Breast epithelium (tissue), 4 donors: ENCODE measurements around the gene BNC2. TPM values are rescaled to one million over a fixed set of nuclear protein-coding genes. Genes with fewer than 3 reads are reported as not detected.

Experiments
- DNase-seq, 2 donors: peaks; one replicate each; pipeline ENCODE4 v3.0.0-alpha.2; 2019; ENCODE audit warnings: low spot score in 2 of 2
- H3K27ac ChIP-seq, 2 donors: fragments of 200-600 bp; sonication (generic) in 1 of 2; one replicate each; pipeline ENCODE4 v1.5.1; 2016 to 2019; ENCODE audit warnings: mild to moderate bottlenecking in 1 of 2
- H3K27me3 ChIP-seq, 2 donors: fragments of 200-600 bp; sonication (generic) in 1 of 2; one replicate each; pipeline versions ENCODE4 v1.5.1 to v1.6.0; 2017 to 2019; ENCODE audit warnings: control low read depth in 1 of 2, mild to moderate bottlenecking in 1 of 2
- H3K36me3 ChIP-seq: fragments of 200-600 bp; one replicate; pipeline ENCODE4 v1.5.1; 2019
- H3K4me1 ChIP-seq, 2 donors: fragments of 200-600 bp; sonication (generic); one replicate each; pipeline ENCODE4 v1.5.1; 2016 to 2019; ENCODE audit warnings: control low read depth in 1 of 2
- H3K4me3 ChIP-seq, 3 donors: fragments of 200-600 bp; sonication (generic); 1 replicate in 2 of 3; 2 replicates in 1 of 3; pipeline ENCODE4 v1.5.1; 2016 to 2019; ENCODE audit warnings: mild to moderate bottlenecking in 3 of 3, moderate library complexity in 2 of 3
- H3K9me3 ChIP-seq, 2 donors: fragments of 200-600 bp; sonication (generic) in 1 of 2; one replicate each; pipeline ENCODE4 v1.5.1; 2016 to 2019; ENCODE audit warnings: control low read depth in 1 of 2
- CTCF ChIP-seq, 3 donors: fragments of 450-650 bp; IDR thresholded peaks; one replicate each; pipeline ENCODE4 v1.5.1; 2016 to 2017; ENCODE audit warnings: antibody characterized with exemption in 3 of 3, mild to moderate bottlenecking in 3 of 3, moderate library complexity in 3 of 3
- POLR2A ChIP-seq: fragments of 450-650 bp; IDR thresholded peaks from one replicate; pipeline ENCODE4 v1.6.1; 2016; ENCODE audit warnings: antibody characterized with exemption, mild to moderate bottlenecking, moderate library complexity
- POLR2AphosphoS5 ChIP-seq, 3 donors: sonication (generic); formaldehyde crosslinking; IDR thresholded peaks; one replicate each; pipeline ENCODE4 v1.6.1; 2017; ENCODE audit warnings: antibody characterized with exemption in 3 of 3
- intact Hi-C: fragments of 100-400 bp; cut with DNase I; formaldehyde crosslinking; loops from one replicate; pipeline ENCODE4 v1.15.1; 2023; ENCODE audit warnings: low total_unique reads
- total RNA-seq, 3 donors: library from RNA; depleted of rRNA; stranded (reverse); fragments of >200 nt; gene quantifications; one replicate each; pipeline ENCODE4 v1.1.0, GENCODE V29; 2016

Gene BNC2
- total RNA-seq, 3 donors from 2014 or later, result 15.8 to 21.1 (median 17.0) TPM

GRCh38 chr9:16535555-16535954, 334.9 kb downstream of the BNC2 start:
- Histone ChIP-seq H3K9me3 (no peaks in the 10 kb centered on the region), H3K27me3 (no peaks in the 10 kb centered on the region), H3K4me3 (no peak overlapping the region), H3K36me3 (no peaks in the 10 kb centered on the region), H3K27ac (no peak overlapping the region), H3K4me1 (no peaks in the 10 kb centered on the region)
- TF ChIP-seq CTCF (IDR thresholded peaks at IDR 0.05), result no peak
- no peak for TF ChIP-seq POLR2AphosphoS5 (IDR thresholded peaks at IDR 0.05)
- TF ChIP-seq POLR2A, result no peak
- no peak for DNase-seq
- intact Hi-C loops, result no loop called here

GRCh38 chr9:16532681-16533450, 337.6 kb downstream of the BNC2 start:
- Histone ChIP-seq H3K9me3 (no peaks in the 10 kb centered on the region), H3K27me3 (no peaks in the 10 kb centered on the region), H3K4me3 (no peak overlapping the region), H3K4me1 (no peaks in the 10 kb centered on the region), H3K36me3 (no peaks in the 10 kb centered on the region), H3K27ac (no peak overlapping the region)
- intact Hi-C loops, result no loop called here
- DNase-seq, result no peak
- TF ChIP-seq POLR2A (no peak), CTCF (IDR thresholded peaks at IDR 0.05) (no peak), POLR2AphosphoS5 (IDR thresholded peaks at IDR 0.05) (no peak)

GRCh38 chr9:16532272-16532671, 338.2 kb downstream of the BNC2 start:
- H3K4me3 ChIP-seq, result no peak overlapping the region
- H3K36me3 ChIP-seq, result no peaks in the 10 kb centered on the region
- H3K27me3 ChIP-seq, result no peaks in the 10 kb centered on the region
- no peaks in the 10 kb centered on the region for H3K4me1 ChIP-seq
- H3K27ac ChIP-seq, result no peak overlapping the region
- H3K9me3 ChIP-seq, result no peaks in the 10 kb centered on the region
- intact Hi-C loops, result no loop called here
- TF ChIP-seq POLR2A, result no peak
- TF ChIP-seq CTCF (IDR thresholded peaks at IDR 0.05), result no peak
- no peak for TF ChIP-seq POLR2AphosphoS5 (IDR thresholded peaks at IDR 0.05)
- DNase-seq, result no peak

- intact Hi-C loops, result no loop called here
- Histone ChIP-seq H3K27me3 (no peaks in the 10 kb centered on the region), H3K36me3 (no peaks in the 10 kb centered on the region), H3K4me3 (no peak overlapping the region), H3K9me3 (no peaks in the 10 kb centered on the region), H3K27ac (no peak overlapping the region), H3K4me1 (no peaks in the 10 kb centered on the region)
- DNase-seq, result no peak
- TF ChIP-seq POLR2A (no peak), POLR2AphosphoS5 (IDR thresholded peaks at IDR 0.05) (no peak), CTCF (IDR thresholded peaks at IDR 0.05) (no peak)
These were observed 339.5 kb downstream of the BNC2 start for GRCh38 chr9:16530669-16531642.

- intact Hi-C loops, result no loop called here
These were observed 342.9 kb downstream of the BNC2 start for GRCh38 chr9:16527573-16527972.

More at GRCh38 chr9:16527573-16527972, 342.9 kb downstream of the BNC2 start:
- H3K27me3 ChIP-seq, result no peaks in the 10 kb centered on the region
- H3K4me3 ChIP-seq, result no peak overlapping the region
- TF ChIP-seq POLR2A (no peak), POLR2AphosphoS5 (IDR thresholded peaks at IDR 0.05) (no peak), CTCF (IDR thresholded peaks at IDR 0.05) (no peak)
- DNase-seq, result no peak
- no peak overlapping the region for H3K27ac ChIP-seq
- no peaks in the 10 kb centered on the region for H3K9me3 ChIP-seq
- no peaks in the 10 kb centered on the region for H3K36me3 ChIP-seq
- H3K4me1 ChIP-seq, result no peaks in the 10 kb centered on the region
